Ascending aorta (tissue), 2 donors: ENCODE results near the gene ZNF503. TPM values are rescaled to one million over a fixed set of nuclear protein-coding genes. Genes with fewer than 3 reads are reported as not detected.

Experiments used
- DNase-seq, 2 donors: peaks; one replicate each; pipeline ENCODE4 v3.0.0-alpha.2; 2019; ENCODE audit warnings: low spot score in 2 of 2
- H3K27ac ChIP-seq, 2 donors: fragments of 200-600 bp; sonication (generic); one replicate each; pipeline ENCODE4 v1.5.1; 2016 to 2017; ENCODE audit warnings: mild to moderate bottlenecking in 1 of 2
- H3K27me3 ChIP-seq: fragments of 200-600 bp; sonication (generic); one replicate; pipeline ENCODE4 v1.5.1; 2017
- H3K36me3 ChIP-seq, 2 donors: fragments of 200-600 bp; sonication (generic); one replicate each; pipeline ENCODE4 v1.5.1; 2016
- H3K4me1 ChIP-seq, 2 donors: fragments of 200-600 bp; sonication (generic); one replicate each; pipeline ENCODE4 v1.5.1; 2016 to 2017; ENCODE audit warnings: mild to moderate bottlenecking in 1 of 2
- H3K4me3 ChIP-seq, 2 donors: fragments of 200-600 bp; sonication (generic); one replicate each; pipeline ENCODE4 v1.5.1; 2016 to 2017; ENCODE audit warnings: mild to moderate bottlenecking in 1 of 2
- H3K9me3 ChIP-seq, 2 donors: fragments of 200-600 bp; sonication (generic); one replicate each; pipeline ENCODE4 v1.5.1; 2016
- CTCF ChIP-seq, 3 experiments: fragments of 200-600 bp in 2 of 3; fragments of 450-650 bp in 1 of 3; sonication (generic) in 2 of 3; IDR thresholded peaks; one replicate each; pipeline ENCODE4 v1.5.1; 2016 to 2019; ENCODE audit warnings: antibody characterized with exemption in 3 of 3, mild to moderate bottlenecking in 1 of 3, moderate library complexity in 1 of 3
- intact Hi-C: fragments of 100-400 bp; cut with DNase I; formaldehyde crosslinking; loops from one replicate; pipeline ENCODE4 v1.15.1; 2023
- total RNA-seq: library from RNA; depleted of rRNA; stranded (reverse); fragments of >200 nt; gene quantifications from one replicate; pipeline ENCODE4 v1.1.0, GENCODE V29; 2016

ZNF503 gene
- total RNA-seq, 1 donor from 2014 or later, result 28.8 TPM

DNA sequence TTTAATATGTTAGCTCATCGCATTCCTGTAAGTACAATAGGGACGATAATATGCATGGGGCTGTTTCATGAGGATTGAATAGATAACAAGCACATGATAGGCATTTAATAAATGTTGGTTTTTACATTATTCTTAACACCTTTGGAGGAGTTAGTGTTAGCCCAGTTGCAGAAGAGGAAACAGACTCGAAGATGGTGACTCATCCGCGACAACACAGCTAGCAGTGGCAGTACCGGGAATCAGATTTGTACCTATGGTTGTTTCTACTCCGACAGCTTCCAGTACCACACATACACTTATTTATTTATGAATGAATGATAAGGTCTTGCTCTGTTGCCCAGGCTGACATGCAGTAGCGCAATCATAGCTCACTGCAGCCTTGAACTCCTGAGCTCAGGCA lies 32.7 kb upstream of the ZNF503 start:
- TF ChIP-seq CTCF (IDR thresholded peaks at IDR 0.05), result no peak
- H3K27ac ChIP-seq, result no peak overlapping the region
- H3K4me3 ChIP-seq, result no peak overlapping the region
- H3K9me3 ChIP-seq, result no peaks in the 10 kb centered on the region
- peaks cover 0 to 8% of the 10 kb centered on the region in 2 donors for H3K36me3 ChIP-seq
- peaks cover 0 to 12% of the 10 kb centered on the region in 2 donors for H3K4me1 ChIP-seq
- intact Hi-C loops, result loop anchor here (5.0 kb wide), 1 partner anchor 188 kb away; no protein-coding TSS in a partner anchor
- H3K27me3 ChIP-seq, result no peaks in the 10 kb centered on the region
- no peak for DNase-seq

DNA sequence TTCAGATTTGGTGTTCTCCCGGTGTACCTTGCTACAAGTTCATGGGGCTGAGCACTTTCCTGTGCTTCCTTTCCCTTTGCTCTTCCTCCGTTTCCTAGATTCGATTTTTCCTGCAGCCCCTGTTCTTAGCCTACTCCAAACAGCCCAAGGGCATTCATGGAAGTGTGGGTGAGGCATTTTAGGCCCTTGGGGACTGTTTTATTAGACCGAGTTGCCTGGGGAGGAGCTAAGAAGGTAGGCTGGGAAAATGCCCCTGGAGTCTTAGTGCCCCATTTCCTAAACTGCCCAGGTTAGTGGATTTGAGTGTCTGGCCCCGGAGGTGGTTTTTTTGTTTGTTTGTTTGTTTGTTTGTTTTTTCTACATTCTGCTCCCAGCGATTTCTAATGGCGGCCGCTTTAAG lies 31.7 kb upstream of the ZNF503 start:
- intact Hi-C loops, result loop anchor here (5.0 kb wide), 1 partner anchor 189 kb away; no protein-coding TSS in a partner anchor
- no peak for DNase-seq
- H3K27me3 ChIP-seq, result no peaks in the 10 kb centered on the region
- no peak overlapping the region for H3K4me3 ChIP-seq
- H3K36me3 ChIP-seq, result no peaks in the 10 kb centered on the region
- peaks cover 0 to 12% of the 10 kb centered on the region in 2 donors for H3K4me1 ChIP-seq
- H3K27ac ChIP-seq, result no peak overlapping the region
- TF ChIP-seq CTCF (IDR thresholded peaks at IDR 0.05), result no peak
- H3K9me3 ChIP-seq, result no peaks in the 10 kb centered on the region

- H3K27ac ChIP-seq, result no peak overlapping the region
- intact Hi-C loops, result loop anchor here (5.0 kb wide), 1 partner anchor 190 kb away; no protein-coding TSS in a partner anchor
- no peaks in the 10 kb centered on the region for H3K9me3 ChIP-seq
- peaks cover 0 to 12% of the 10 kb centered on the region in 2 donors for H3K4me1 ChIP-seq
- H3K27me3 ChIP-seq, result no peaks in the 10 kb centered on the region
- TF ChIP-seq CTCF (IDR thresholded peaks at IDR 0.05), result no peak
- no peak for DNase-seq
- H3K36me3 ChIP-seq, result no peaks in the 10 kb centered on the region
- no peak overlapping the region for H3K4me3 ChIP-seq
Observed at GRCh38 chr10:75432763-75433162, 31.2 kb upstream of the ZNF503 start.

DNA sequence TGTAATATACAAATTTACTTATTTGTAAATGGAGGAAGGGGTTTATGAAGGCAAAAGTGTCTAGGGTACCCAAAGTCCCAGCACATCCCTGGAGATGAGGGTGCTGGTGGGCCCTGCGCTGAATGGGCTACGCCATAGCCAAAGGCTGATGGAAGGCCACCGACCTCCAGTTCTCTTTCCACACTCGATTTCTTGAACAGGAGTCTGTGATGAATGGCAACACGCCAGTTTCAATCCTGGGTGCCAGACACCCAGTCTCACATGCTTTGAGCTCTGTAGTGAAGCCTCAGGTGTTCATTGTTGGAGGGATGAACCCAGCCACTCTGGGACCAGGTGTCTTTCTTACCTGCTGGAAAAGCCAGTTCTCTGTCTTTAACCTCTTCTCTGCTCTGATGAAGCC lies 30.6 kb upstream of the ZNF503 start:
- no peak for TF ChIP-seq CTCF (IDR thresholded peaks at IDR 0.05)
- DNase-seq, result no peak
- Histone ChIP-seq H3K9me3 (no peaks in the 10 kb centered on the region), H3K27me3 (no peaks in the 10 kb centered on the region), H3K27ac (no peak overlapping the region), H3K36me3 (no peaks in the 10 kb centered on the region), H3K4me1 (peaks cover 0 to 12% of the 10 kb centered on the region in 2 donors), H3K4me3 (peak overlapping the region; percentile 78 to 85)
- intact Hi-C loops, result loop anchor here (5.0 kb wide), 1 partner anchor 190 kb away; no protein-coding TSS in a partner anchor

GRCh38 chr10:75431180-75432111 lies 29.9 kb upstream of the ZNF503 start, which contains the start of gene LRMDA:
Gene LRMDA, plus strand, starts transcription at chr10:75431624.
- Histone ChIP-seq H3K27ac (peak within 1 kb of the TSS; percentile 39 to 42), H3K4me1 (peaks cover 0 to 12% of the 10 kb centered on the region in 2 donors), H3K27me3 (no peaks in the 10 kb centered on the region), H3K36me3 (no peaks in the 10 kb centered on the region), H3K4me3 (peak within 1 kb of the TSS; percentile 78 to 85), H3K9me3 (no peaks in the 10 kb centered on the region)
- DNase-seq, result peak in 1 of 2 donors; percentile 71
- TF ChIP-seq CTCF (IDR thresholded peaks at IDR 0.05), result no peak
- intact Hi-C loops, result loop anchor here (1.0 to 5.0 kb wide), 2 partner anchors 22 to 191 kb away; no protein-coding TSS in a partner anchor
